ENCODE measurements around the gene SLC25A21. TPM values are rescaled to one million over a fixed set of nuclear protein-coding genes. Genes with fewer than 3 reads are reported as not detected.

SLC25A21 gene
- total RNA-seq, 1 experiment from 2014 or later: 7.1 TPM

DNA sequence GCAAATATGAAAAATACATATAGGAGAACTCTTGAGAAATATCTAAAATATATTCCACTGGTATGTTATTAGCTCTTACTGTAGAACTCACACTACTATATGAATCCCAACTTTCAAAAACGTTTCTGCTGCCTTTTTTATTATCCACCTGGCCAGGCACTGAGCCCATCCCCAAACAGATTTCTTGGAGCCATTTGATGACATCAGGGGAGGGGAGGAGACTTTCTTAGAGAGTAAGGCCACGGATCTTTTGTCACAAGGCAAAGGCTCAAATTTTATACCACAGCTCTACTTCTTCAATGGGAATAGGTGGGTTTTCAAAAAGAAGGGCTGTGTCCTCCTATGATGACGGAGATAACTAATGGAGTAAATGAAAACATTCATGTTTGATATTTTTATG is 83.0 kb downstream of the SLC25A21 start:
- H3T11ph ChIP-seq (ENCODE audit: low read length): no peak overlapping the region
- Mint-ChIP-seq H3K9me3 (no peaks in the 10 kb centered on the region), H3K4me1 (peaks cover 4 to 8% of the 10 kb centered on the region in 2 experiments; a peak in 3 of 4 replicates), H3K4me3 (no peak overlapping the region), H3K27me3 (ENCODE audit: low read depth) (no peaks in the 10 kb centered on the region), H3K27ac (no peak overlapping the region), H3K36me3 (ENCODE audit: insufficient read depth in 1 of 3, low read depth in 3 of 3) (no peaks in the 10 kb centered on the region)
- H3K79me1 ChIP-seq (ENCODE audit: insufficient read depth, low read depth, low read length, poor library complexity, severe bottlenecking): no peaks in the 10 kb centered on the region
- no peak overlapping the region for H2BK20ac ChIP-seq (ENCODE audit: low read depth, low read length, poor library complexity, severe bottlenecking)
- H4K91ac ChIP-seq (ENCODE audit: insufficient read length, low read depth, low read length): no peak overlapping the region
- no peak overlapping the region for H4K8ac ChIP-seq (replicated peaks; ENCODE audit: insufficient read length, low read depth, low read length)
- H2AFZ ChIP-seq (ENCODE audit: low read length): no peak overlapping the region
- no peak overlapping the region for H2AK5ac ChIP-seq (ENCODE audit: insufficient read length, low read length)
- H4K20me1 ChIP-seq (ENCODE audit: control insufficient read depth, insufficient read depth, insufficient read length): no peaks in the 10 kb centered on the region
- no CpG with 5 or more reads among the region's 3 CpGs for WGBS (ENCODE audit: extremely low coverage, insufficient read length, low lambda C conversion rate)
- no peak overlapping the region for H2BK120ac ChIP-seq (ENCODE audit: low read depth, low read length, poor library complexity, severe bottlenecking)
- no peak overlapping the region for H2BK12ac ChIP-seq (ENCODE audit: insufficient read length, low read depth, low read length)
- H3K79me2 ChIP-seq (ENCODE audit: insufficient read depth, low read length): no peaks in the 10 kb centered on the region
- H3K4me1 ChIP-seq (ENCODE audit: insufficient read depth, low read length): no peaks in the 10 kb centered on the region
- no peak overlapping the region for H4K5ac ChIP-seq (ENCODE audit: insufficient read length, low read depth, low read length)
- TF ChIP-seq, protein P1, sequence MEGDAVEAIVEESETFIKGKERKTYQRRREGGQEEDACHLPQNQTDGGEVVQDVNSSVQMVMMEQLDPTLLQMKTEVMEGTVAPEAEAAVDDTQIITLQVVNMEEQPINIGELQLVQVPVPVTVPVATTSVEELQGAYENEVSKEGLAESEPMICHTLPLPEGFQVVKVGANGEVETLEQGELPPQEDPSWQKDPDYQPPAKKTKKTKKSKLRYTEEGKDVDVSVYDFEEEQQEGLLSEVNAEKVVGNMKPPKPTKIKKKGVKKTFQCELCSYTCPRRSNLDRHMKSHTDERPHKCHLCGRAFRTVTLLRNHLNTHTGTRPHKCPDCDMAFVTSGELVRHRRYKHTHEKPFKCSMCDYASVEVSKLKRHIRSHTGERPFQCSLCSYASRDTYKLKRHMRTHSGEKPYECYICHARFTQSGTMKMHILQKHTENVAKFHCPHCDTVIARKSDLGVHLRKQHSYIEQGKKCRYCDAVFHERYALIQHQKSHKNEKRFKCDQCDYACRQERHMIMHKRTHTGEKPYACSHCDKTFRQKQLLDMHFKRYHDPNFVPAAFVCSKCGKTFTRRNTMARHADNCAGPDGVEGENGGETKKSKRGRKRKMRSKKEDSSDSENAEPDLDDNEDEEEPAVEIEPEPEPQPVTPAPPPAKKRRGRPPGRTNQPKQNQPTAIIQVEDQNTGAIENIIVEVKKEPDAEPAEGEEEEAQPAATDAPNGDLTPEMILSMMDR (conservative IDR thresholded peaks at IDR 0.05): no peak
- H3K23ac ChIP-seq (ENCODE audit: insufficient read length, low read depth, low read length): no peak overlapping the region
- H3K4me2 ChIP-seq (ENCODE audit: insufficient read depth, insufficient read length, low read length): no peak overlapping the region
- no peak overlapping the region for H3K27ac ChIP-seq (ENCODE audit: insufficient read length, low read depth, low read length)
- H3K56ac ChIP-seq (ENCODE audit: insufficient read length, low read depth, low read length): no peak overlapping the region
- H2BK15ac ChIP-seq (ENCODE audit: low read depth, low read length): no peak overlapping the region
- DNase-seq: no peak
- no peak overlapping the region for H2BK5ac ChIP-seq (ENCODE audit: insufficient read length, low read length)
- H3K23me2 ChIP-seq (ENCODE audit: insufficient read length, low read depth, low read length, poor library complexity, severe bottlenecking): no peaks in the 10 kb centered on the region
- no peaks in the 10 kb centered on the region for H3K9me3 ChIP-seq (ENCODE audit: control insufficient read depth, low read depth, low read length)
- no peak overlapping the region for H3K14ac ChIP-seq (ENCODE audit: insufficient read depth, low read length)
- H3K9ac ChIP-seq (ENCODE audit: extremely low read depth, insufficient read length, low read length): no peak overlapping the region
- H3K18ac ChIP-seq (ENCODE audit: insufficient read length, low read depth, low read length): no peak overlapping the region
- H3K4ac ChIP-seq (ENCODE audit: low read depth, low read length): no peak overlapping the region
- no peaks in the 10 kb centered on the region for H3K27me3 ChIP-seq (ENCODE audit: insufficient read depth, low read length)

Data from H9 (cell line).